ENCODE measurements around the gene RGMA. TPM values are rescaled to one million over a fixed set of nuclear protein-coding genes. Genes with fewer than 3 reads are reported as not detected.
A peak's percentile ranks its signal among the peaks of the same experiment; 100 is the strongest.

Gene RGMA
- total RNA-seq, 4 donors from 2014 or later = 3.6 to 57.1 (median 25.1) TPM

DNA sequence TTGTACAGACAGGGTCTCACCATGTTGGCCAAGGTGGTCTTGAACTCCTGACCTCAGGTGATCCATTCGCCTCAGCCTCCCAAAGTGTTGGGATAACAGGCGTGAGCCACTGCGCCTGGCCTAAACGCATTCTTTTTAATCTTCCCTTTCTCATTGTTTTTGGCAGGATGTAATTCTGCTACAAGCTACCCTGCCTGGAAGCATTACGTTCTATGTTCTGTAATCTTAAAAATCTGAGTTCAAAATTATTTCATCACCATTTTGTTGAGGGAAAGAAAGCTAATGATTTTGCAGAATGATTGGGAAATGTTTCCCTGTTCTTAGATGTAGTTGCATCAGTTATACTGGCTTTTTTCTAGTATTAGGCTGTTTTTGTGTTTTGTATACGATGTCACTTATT lies 71.5 kb downstream of the RGMA start:
- no peaks in the 10 kb centered on the region for H3K9me3 ChIP-seq
- no peaks in the 10 kb centered on the region for H3K27me3 ChIP-seq
- no peaks in the 10 kb centered on the region for H3K36me3 ChIP-seq
- no peak overlapping the region for H3K4me3 ChIP-seq
- no peaks in the 10 kb centered on the region for H3K4me1 ChIP-seq
- DNase-seq = no peak
- no peak for TF ChIP-seq POLR2A (IDR thresholded peaks at IDR 0.05)
- TF ChIP-seq, protein P1, sequence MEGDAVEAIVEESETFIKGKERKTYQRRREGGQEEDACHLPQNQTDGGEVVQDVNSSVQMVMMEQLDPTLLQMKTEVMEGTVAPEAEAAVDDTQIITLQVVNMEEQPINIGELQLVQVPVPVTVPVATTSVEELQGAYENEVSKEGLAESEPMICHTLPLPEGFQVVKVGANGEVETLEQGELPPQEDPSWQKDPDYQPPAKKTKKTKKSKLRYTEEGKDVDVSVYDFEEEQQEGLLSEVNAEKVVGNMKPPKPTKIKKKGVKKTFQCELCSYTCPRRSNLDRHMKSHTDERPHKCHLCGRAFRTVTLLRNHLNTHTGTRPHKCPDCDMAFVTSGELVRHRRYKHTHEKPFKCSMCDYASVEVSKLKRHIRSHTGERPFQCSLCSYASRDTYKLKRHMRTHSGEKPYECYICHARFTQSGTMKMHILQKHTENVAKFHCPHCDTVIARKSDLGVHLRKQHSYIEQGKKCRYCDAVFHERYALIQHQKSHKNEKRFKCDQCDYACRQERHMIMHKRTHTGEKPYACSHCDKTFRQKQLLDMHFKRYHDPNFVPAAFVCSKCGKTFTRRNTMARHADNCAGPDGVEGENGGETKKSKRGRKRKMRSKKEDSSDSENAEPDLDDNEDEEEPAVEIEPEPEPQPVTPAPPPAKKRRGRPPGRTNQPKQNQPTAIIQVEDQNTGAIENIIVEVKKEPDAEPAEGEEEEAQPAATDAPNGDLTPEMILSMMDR (IDR thresholded peaks at IDR 0.05) = no peak
- peak overlapping the region in 1 of 2 donors; percentile 25 for H3K27ac ChIP-seq
- intact Hi-C loops (cut with DNase I; ENCODE audit: low total_unique reads) = no loop called here

DNA sequence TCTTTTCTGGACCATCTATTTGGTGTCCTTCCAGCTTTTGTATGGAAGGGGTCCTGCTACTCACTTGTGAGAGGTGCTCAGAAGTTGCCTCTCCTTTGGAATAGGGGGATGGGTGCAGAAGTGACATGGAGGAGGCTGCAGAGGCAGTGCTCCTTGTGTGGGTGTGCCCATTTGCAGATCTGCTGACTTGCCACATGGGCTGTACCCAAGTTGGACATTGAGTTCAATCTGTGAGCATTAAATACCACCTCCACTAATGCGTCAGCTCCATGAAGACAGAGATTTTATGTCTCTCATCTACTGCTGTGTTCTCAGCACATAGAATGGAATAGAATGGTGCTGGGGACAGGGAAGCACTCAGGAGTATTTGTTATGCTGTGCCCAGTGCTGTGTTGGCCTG lies 76.2 kb downstream of the RGMA start:
- H3K36me3 ChIP-seq = no peaks in the 10 kb centered on the region
- no peak for TF ChIP-seq POLR2A (IDR thresholded peaks at IDR 0.05)
- TF ChIP-seq, protein P1 (IDR thresholded peaks at IDR 0.05) = no peak
- no peaks in the 10 kb centered on the region for H3K9me3 ChIP-seq
- intact Hi-C loops (cut with DNase I; ENCODE audit: low total_unique reads) = no loop called here
- H3K27me3 ChIP-seq = no peaks in the 10 kb centered on the region
- no peak overlapping the region for H3K27ac ChIP-seq
- H3K4me3 ChIP-seq = no peak overlapping the region
- H3K4me1 ChIP-seq = no peaks in the 10 kb centered on the region
- no peak for DNase-seq

DNA sequence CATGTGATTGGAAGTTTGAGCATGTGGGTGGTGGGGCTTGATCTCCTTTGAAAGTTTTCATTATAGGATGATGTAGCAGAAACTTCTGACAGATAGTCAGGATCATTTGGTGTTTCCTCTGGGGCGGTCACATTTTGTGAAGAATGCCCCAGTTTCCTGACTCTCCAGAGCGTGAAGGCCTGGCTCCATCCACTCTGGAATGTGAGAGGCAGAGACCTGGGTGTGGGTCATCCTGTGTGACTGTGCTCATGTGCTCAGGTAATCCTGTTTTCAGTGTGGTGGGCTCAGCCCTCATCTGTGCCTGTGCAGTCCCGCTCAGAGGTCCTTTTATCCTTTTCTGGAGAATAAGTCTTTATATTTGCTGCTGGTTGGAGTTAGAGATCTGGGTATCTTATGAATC lies 81.0 kb downstream of the RGMA start:
- DNase-seq = no peak
- Histone ChIP-seq H3K4me1 (no peaks in the 10 kb centered on the region), H3K27me3 (no peaks in the 10 kb centered on the region), H3K36me3 (no peaks in the 10 kb centered on the region), H3K27ac (peak overlapping the region; percentile 15 to 53), H3K9me3 (no peaks in the 10 kb centered on the region), H3K4me3 (no peak overlapping the region)
- intact Hi-C loops (cut with DNase I; ENCODE audit: low total_unique reads) = no loop called here
- TF ChIP-seq POLR2A (IDR thresholded peaks at IDR 0.05) = no peak
- TF ChIP-seq, protein P1 (IDR thresholded peaks at IDR 0.05) = no peak

DNA sequence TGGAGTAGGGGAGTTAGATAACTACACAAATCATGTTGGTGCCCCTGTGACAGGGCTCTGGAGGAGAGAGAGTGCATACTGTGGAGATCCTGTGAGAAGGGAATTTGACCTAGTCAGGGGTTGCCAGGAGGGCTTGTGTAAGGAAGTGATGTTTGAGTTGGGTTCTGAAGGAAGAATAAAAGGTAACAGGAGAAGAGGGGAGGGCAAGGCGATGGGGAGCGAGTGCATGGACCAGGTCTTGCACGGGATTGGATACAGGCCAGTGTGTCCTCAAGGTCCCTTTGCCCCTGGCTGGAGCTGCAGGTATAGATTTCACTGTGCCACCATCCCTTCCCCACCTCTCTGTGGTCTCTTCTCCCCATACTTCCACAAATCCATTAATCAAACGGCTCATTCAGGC lies 83.9 kb downstream of the RGMA start:
- no peaks in the 10 kb centered on the region for H3K36me3 ChIP-seq
- intact Hi-C loops (cut with DNase I; ENCODE audit: low total_unique reads) = no loop called here
- H3K27ac ChIP-seq = no peak overlapping the region

DNA sequence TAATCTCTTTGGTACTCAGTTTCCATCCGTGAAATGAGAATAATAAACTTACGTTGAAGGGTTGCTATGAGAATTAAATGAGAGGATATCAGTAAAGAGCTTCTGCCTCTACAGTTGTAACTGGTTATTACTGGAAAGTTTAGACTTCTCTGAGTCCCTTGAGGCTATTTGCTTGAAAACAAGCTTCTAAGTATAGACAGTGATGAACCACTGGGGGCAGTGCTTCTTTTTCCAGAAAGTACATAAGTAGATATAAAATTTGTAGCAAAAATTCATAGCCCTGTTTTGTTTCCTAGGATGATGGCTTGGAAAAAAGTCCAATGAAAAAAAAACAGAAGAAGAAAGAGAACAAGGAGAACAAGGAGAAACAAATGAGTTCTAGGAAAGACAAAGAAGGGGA lies 87.1 kb downstream of the RGMA start:
- no peaks in the 10 kb centered on the region for H3K36me3 ChIP-seq
- no peaks in the 10 kb centered on the region for H3K9me3 ChIP-seq
- DNase-seq = no peak
- TF ChIP-seq, protein P1 (IDR thresholded peaks at IDR 0.05) = no peak
- TF ChIP-seq POLR2A (IDR thresholded peaks at IDR 0.05) = no peak
- H3K4me3 ChIP-seq = no peak overlapping the region
- H3K4me1 ChIP-seq = peaks cover 0 to 6% of the 10 kb centered on the region in 2 donors
- peak overlapping the region in 1 of 2 donors; percentile 22 for H3K27ac ChIP-seq
- H3K27me3 ChIP-seq = no peaks in the 10 kb centered on the region
- intact Hi-C loops (cut with DNase I; ENCODE audit: low total_unique reads) = no loop called here

More for the DNA sequence above, 83.9 kb downstream of the RGMA start:
- Histone ChIP-seq H3K27me3 (no peaks in the 10 kb centered on the region), H3K9me3 (no peaks in the 10 kb centered on the region), H3K4me1 (peaks cover 0 to 6% of the 10 kb centered on the region in 2 donors), H3K4me3 (no peak overlapping the region)
- no peak for TF ChIP-seq POLR2A (IDR thresholded peaks at IDR 0.05)
- TF ChIP-seq, protein P1 (IDR thresholded peaks at IDR 0.05) = no peak
- DNase-seq = no peak
